Lower leg skin (tissue), 4 donors: ENCODE measurements around the gene CDC42BPG. TPM values are rescaled to one million over a fixed set of nuclear protein-coding genes. Genes with fewer than 3 reads are reported as not detected.

ENCODE experiments used
- DNase-seq, 2 donors: peaks; one replicate each; pipeline ENCODE4 v3.0.0-alpha.2; 2019; ENCODE audit warnings: low spot score in 2 of 2
- H3K4me3 ChIP-seq: fragments of 200-600 bp; sonication (generic); 2 replicates; pipeline ENCODE4 v1.5.1; 2017; ENCODE audit warnings: mild to moderate bottlenecking, low read depth; ENCODE audit not compliant: poor library complexity, severe bottlenecking
- POLR2A ChIP-seq, 2 donors: fragments of 450-650 bp; IDR thresholded peaks; one replicate each; pipeline ENCODE4 v1.6.1; 2016 to 2017; ENCODE audit warnings: antibody characterized with exemption in 2 of 2, mild to moderate bottlenecking in 1 of 2, moderate library complexity in 1 of 2
- WGBS, 2 donors: methylation state at CpG; one replicate each; pipeline ENCODE4 v1.1.5; 2018; 5-methylcytosine and 5-hydroxymethylcytosine counted together
- intact Hi-C: fragments of 100-400 bp; cut with DNase I; formaldehyde crosslinking; loops from one replicate; pipeline ENCODE4 v1.15.0; 2023; ENCODE audit warnings: low total_unique reads
- total RNA-seq, 4 donors: library from RNA; depleted of rRNA; stranded (reverse); fragments of >200 nt; gene quantifications; one replicate each; pipeline ENCODE4 v1.1.0, GENCODE V29; 2016
- TF ChIP-seq, protein P1 (sequence below), 3 donors: fragments of 450-650 bp; IDR thresholded peaks; one replicate each; pipeline ENCODE4 v1.5.1; 2016; ENCODE audit warnings: antibody characterized with exemption in 3 of 3, mild to moderate bottlenecking in 3 of 3, moderate library complexity in 2 of 3

CDC42BPG gene
- total RNA-seq, 4 donors from 2014 or later = 40.3 to 81.3 (median 50.1) TPM

GRCh38 chr11:64854157-64854533 lies 9.7 kb upstream of the CDC42BPG start:
- TF ChIP-seq POLR2A (IDR thresholded peaks at IDR 0.05) = no peak
- TF ChIP-seq, protein P1, sequence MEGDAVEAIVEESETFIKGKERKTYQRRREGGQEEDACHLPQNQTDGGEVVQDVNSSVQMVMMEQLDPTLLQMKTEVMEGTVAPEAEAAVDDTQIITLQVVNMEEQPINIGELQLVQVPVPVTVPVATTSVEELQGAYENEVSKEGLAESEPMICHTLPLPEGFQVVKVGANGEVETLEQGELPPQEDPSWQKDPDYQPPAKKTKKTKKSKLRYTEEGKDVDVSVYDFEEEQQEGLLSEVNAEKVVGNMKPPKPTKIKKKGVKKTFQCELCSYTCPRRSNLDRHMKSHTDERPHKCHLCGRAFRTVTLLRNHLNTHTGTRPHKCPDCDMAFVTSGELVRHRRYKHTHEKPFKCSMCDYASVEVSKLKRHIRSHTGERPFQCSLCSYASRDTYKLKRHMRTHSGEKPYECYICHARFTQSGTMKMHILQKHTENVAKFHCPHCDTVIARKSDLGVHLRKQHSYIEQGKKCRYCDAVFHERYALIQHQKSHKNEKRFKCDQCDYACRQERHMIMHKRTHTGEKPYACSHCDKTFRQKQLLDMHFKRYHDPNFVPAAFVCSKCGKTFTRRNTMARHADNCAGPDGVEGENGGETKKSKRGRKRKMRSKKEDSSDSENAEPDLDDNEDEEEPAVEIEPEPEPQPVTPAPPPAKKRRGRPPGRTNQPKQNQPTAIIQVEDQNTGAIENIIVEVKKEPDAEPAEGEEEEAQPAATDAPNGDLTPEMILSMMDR (IDR thresholded peaks at IDR 0.05) = no peak
- no peak overlapping the region for H3K4me3 ChIP-seq
- intact Hi-C loops = no loop called here
- whole genome bisulfite sequencing, 2 donors = 91 to 94% methylated on average over 24 to 25 of the region's 25 CpGs
- DNase-seq = no peak

DNA sequence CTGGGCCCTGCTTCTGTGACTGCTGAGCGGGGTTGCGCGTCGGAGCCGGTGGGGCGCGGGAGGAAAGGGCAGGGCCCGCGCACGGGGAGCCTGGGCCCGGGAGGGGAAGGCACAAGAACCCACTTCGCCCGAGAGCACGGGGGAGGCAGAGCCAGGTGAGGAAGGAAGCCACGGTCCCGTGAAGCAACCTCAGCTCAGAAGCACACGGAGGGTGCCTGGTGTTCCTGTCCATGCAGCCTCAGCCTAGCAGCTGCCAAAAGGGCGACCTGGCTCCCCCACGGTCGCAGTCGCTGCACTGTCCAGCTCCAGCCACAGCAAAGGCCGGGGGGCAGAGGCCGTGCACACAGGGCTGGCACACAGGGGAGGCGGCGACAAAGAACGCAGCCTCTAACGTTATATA lies 9.3 kb upstream of the CDC42BPG start:
- intact Hi-C loops = no loop called here
- no peak for TF ChIP-seq POLR2A (IDR thresholded peaks at IDR 0.05)
- TF ChIP-seq, protein P1 (IDR thresholded peaks at IDR 0.05) = no peak
- 77 to 82% methylated on average over 25 to 27 of the region's 27 CpGs for WGBS, 2 donors
- no peak overlapping the region for H3K4me3 ChIP-seq
- DNase-seq = no peak

GRCh38 chr11:64852804-64853509 lies 8.5 kb upstream of the CDC42BPG start:
- intact Hi-C loops = no loop called here
- H3K4me3 ChIP-seq = no peak overlapping the region
- TF ChIP-seq, protein P1 (IDR thresholded peaks at IDR 0.05) = no peak
- no peak for TF ChIP-seq POLR2A (IDR thresholded peaks at IDR 0.05)
- 72 to 82% methylated on average over 19 to 24 of the region's 24 CpGs for WGBS, 2 donors
- DNase-seq = no peak

GRCh38 chr11:64851831-64852351 lies 7.4 kb upstream of the CDC42BPG start:
- no peak for DNase-seq
- no peak for TF ChIP-seq POLR2A (IDR thresholded peaks at IDR 0.05)
- TF ChIP-seq, protein P1 (IDR thresholded peaks at IDR 0.05) = no peak
- no peak overlapping the region for H3K4me3 ChIP-seq
- intact Hi-C loops = no loop called here
- 76 to 86% methylated on average over 8 of the region's 8 CpGs for WGBS, 2 donors

DNA sequence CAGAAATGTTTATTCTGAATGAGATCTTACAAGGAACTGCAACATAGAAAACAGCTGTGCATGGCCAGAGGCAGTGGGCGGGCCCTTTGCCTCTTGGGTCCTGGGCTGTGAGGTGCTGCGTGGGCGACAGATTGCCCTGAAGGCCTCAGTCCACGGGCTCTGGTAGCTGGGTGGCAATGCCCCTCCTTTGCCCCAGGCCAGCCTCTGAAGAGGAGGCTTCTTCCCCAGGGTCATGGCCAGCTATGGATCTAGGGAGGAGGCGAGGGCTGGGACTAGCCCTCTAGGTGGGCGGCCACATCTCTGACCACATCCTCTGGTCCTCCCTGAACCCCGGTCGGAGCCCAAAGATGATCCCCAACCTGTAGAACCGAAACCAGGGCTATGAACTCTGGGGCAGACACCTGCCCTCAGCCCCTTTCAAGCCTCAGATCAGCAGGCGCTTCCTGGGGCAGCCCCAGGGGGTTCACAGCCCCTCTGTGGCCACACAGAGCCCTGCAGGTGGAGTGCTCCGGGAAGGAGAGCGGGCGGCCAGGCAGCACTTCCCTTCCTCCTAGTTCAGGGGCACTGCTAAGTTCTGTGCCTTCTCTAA lies 6.6 kb upstream of the CDC42BPG start:
- WGBS, 2 donors = 47 to 55% methylated on average over 13 of the region's 13 CpGs
- intact Hi-C loops = no loop called here
- TF ChIP-seq, protein P1 (IDR thresholded peaks at IDR 0.05) = no peak
- no peak for TF ChIP-seq POLR2A (IDR thresholded peaks at IDR 0.05)
- no peak for DNase-seq
- H3K4me3 ChIP-seq = no peak overlapping the region
